ENCODE results near the gene RNF208. TPM values are rescaled to one million over a fixed set of nuclear protein-coding genes. Genes with fewer than 3 reads are reported as not detected.
A peak's percentile ranks its signal among the peaks of the same experiment; 100 is the strongest.

Gene RNF208
- total RNA-seq, 1 experiment from 2014 or later = 38.0 TPM

- no peak overlapping the region for H3K4me2 ChIP-seq
- H3F3A ChIP-seq (ENCODE audit: insufficient read depth, low read depth) = peaks cover 15% of the 10 kb centered on the region; the same call in 1 of the 2 replicates
- no peaks in the 10 kb centered on the region for H3K4me1 ChIP-seq (replicated peaks; ENCODE audit: insufficient read depth)
- BruUV-seq (replicated peaks) = no TSS peak
- TF ChIP-seq CTCF (conservative IDR thresholded peaks at IDR 0.05) = no peak
- no peak for TF ChIP-seq EZH2 (IDR thresholded peaks at IDR 0.05; ENCODE audit: low read depth)
- ChIA-PET CTCF (no interaction called here), POLR2A (ENCODE audit: unreplicated experiment) (no interaction called here)
- H3K36me3 ChIP-seq (ENCODE audit: low read depth) = no peaks in the 10 kb centered on the region
- H2AFZ ChIP-seq = no peak overlapping the region
- no peaks in the 10 kb centered on the region for H3K27me3 ChIP-seq (ENCODE audit: insufficient read depth, low read depth)
- intact Hi-C loops (cut with micrococcal nuclease; ENCODE audit: unreplicated experiment) = no loop called here
- no peaks in the 10 kb centered on the region for H3K79me2 ChIP-seq (ENCODE audit: low read depth)
- H3K4me3 ChIP-seq = no peak overlapping the region
- no peak for DNase-seq
- H3K27ac ChIP-seq = no peak overlapping the region
- H4K20me1 ChIP-seq (ENCODE audit: insufficient read depth) = no peaks in the 10 kb centered on the region
- no peaks in the 10 kb centered on the region for H3K9me3 ChIP-seq (ENCODE audit: insufficient read depth, low read depth)
- H3K9me2 ChIP-seq (ENCODE audit: insufficient read depth) = no peaks in the 10 kb centered on the region
Observed at GRCh38 chr9:137179761-137180160, 42.3 kb downstream of the RNF208 start.

DNA sequence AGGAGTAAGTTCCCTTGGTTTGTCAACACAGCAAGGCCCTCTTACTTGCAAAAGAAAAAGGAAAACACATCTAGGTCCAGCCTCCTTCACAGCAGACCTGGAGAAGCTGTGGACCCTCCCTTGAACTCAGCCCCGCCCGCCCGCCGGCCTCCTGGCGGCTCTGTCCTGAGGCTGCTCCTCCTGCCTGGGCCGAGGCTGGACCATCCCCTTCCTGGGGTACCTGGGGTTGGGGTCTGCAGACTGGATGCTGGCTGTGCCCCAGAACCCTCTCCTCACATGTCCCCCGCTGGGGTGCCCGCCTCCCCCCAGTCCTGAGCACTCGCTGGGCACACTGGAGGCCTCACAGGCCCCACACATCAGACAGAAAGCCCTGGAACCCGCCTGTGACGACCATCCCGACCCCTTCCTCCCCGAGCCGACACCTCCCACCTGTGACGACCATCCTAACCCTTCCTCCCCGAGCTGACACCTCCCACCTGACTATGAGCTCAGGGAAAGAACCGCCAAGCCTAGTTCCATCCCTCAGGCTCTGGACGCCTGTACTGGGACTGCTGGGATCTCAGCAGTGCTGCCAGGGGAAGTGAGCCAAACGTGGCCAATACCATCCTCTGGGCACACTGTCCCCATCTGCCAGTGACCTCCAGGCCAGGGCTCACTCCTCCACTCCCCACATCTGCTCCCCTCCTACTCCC is 43.0 kb downstream of the RNF208 start:
- Histone ChIP-seq H3K9me3 (ENCODE audit: insufficient read depth, low read depth) (no peaks in the 10 kb centered on the region), H3F3A (ENCODE audit: insufficient read depth, low read depth) (peaks cover 15% of the 10 kb centered on the region; the same call in 1 of the 2 replicates), H3K9me2 (ENCODE audit: insufficient read depth) (no peaks in the 10 kb centered on the region), H3K4me1 (replicated peaks; ENCODE audit: insufficient read depth) (no peaks in the 10 kb centered on the region), H3K4me3 (no peak overlapping the region), H3K4me2 (no peak overlapping the region), H3K36me3 (ENCODE audit: low read depth) (no peaks in the 10 kb centered on the region), H4K20me1 (ENCODE audit: insufficient read depth) (no peaks in the 10 kb centered on the region), H3K27me3 (ENCODE audit: insufficient read depth, low read depth) (no peaks in the 10 kb centered on the region), H2AFZ (no peak overlapping the region), H3K79me2 (ENCODE audit: low read depth) (no peaks in the 10 kb centered on the region), H3K27ac (no peak overlapping the region)
- CTCF ChIA-PET = no interaction called here
- intact Hi-C loops (cut with micrococcal nuclease; ENCODE audit: unreplicated experiment) = no loop called here
- DNase-seq = no peak
- BruUV-seq (replicated peaks) = no TSS peak
- POLR2A ChIA-PET (ENCODE audit: unreplicated experiment) = no interaction called here
- no peak for TF ChIP-seq EZH2 (IDR thresholded peaks at IDR 0.05; ENCODE audit: low read depth)
- no peak for TF ChIP-seq CTCF (conservative IDR thresholded peaks at IDR 0.05)

DNA sequence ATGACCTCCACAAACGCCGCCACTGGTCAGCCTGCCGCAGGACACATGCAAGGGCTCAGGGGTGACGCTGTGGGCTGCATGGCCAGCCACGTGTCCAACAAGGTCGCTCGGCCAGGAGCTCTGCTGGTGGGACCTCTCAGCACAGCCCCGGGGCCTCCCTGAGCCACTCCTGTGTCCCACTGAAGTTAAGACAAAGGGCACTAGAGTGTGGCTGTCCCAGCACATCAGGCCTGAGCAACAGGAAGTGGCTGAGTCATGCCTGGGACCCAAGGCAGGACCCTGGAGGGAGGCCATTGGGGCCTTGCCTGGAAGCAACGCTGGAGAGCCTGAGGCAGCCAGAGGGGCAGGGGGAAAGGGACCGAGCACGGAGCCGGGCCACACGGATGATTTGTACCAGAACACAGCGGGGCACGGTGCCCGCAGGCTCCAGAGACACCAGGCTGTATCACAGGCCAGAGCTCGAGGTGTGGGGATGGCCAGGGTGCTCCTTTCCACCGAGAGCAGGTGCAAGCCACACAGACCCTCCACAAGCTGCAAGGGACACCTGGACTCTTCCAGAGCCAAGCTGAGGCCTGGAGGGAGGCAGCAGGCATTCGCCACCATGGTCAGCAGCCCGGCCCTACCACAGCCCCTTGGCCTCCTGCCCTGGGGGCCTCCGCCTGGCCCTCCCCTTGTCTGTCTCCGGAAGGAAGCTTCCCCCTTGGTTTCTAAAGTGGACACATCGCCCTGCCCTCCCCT is 43.7 kb downstream of the RNF208 start:
- Histone ChIP-seq H4K20me1 (ENCODE audit: insufficient read depth) (no peaks in the 10 kb centered on the region), H3K27me3 (ENCODE audit: insufficient read depth, low read depth) (no peaks in the 10 kb centered on the region), H3K9me2 (ENCODE audit: insufficient read depth) (no peaks in the 10 kb centered on the region), H3K4me2 (no peak overlapping the region), H3K4me1 (replicated peaks; ENCODE audit: insufficient read depth) (peaks cover 4% of the 10 kb centered on the region; the same call in 1 of the 2 replicates), H3K27ac (no peak overlapping the region), H3K79me2 (ENCODE audit: low read depth) (no peaks in the 10 kb centered on the region), H3K36me3 (ENCODE audit: low read depth) (no peaks in the 10 kb centered on the region), H2AFZ (no peak overlapping the region), H3F3A (ENCODE audit: insufficient read depth, low read depth) (peaks cover 18% of the 10 kb centered on the region; the same call in 1 of the 2 replicates), H3K4me3 (no peak overlapping the region), H3K9me3 (ENCODE audit: insufficient read depth, low read depth) (no peaks in the 10 kb centered on the region)
- no peak for TF ChIP-seq CTCF (conservative IDR thresholded peaks at IDR 0.05)
- TF ChIP-seq EZH2 (IDR thresholded peaks at IDR 0.05; ENCODE audit: low read depth) = no peak
- POLR2A ChIA-PET (ENCODE audit: unreplicated experiment) = interaction anchor here (0.6 kb wide), 1 partner anchor 8 kb away, joined by 3 read pairs; no protein-coding TSS in a partner anchor
- peak in 1 of 2 experiments; percentile 35 for DNase-seq
- BruUV-seq (replicated peaks) = no TSS peak
- CTCF ChIA-PET = no interaction called here
- intact Hi-C loops (cut with micrococcal nuclease; ENCODE audit: unreplicated experiment) = no loop called here
